ENCODE measurements around the gene PDE10A.
"Not testable (repeated sequence)": the region's sequence is repeated elsewhere in the genome, so short reads cannot be mapped to it uniquely, and the experiment has no call there.

Gene PDE10A

GRCh38 chr6:165514621-165515020 is 148.4 kb downstream of the PDE10A start:
- no peaks in the 10 kb centered on the region for H3K4me1 ChIP-seq (ENCODE audit: control insufficient read depth, low read depth, low read length)
- H3K9ac ChIP-seq (ENCODE audit: low read length), result no peak overlapping the region
- no peaks in the 10 kb centered on the region for H3K27me3 ChIP-seq (ENCODE audit: control insufficient read depth, insufficient read depth, low read length)
- no peaks in the 10 kb centered on the region for H3K36me3 ChIP-seq (ENCODE audit: control insufficient read depth, low read depth, low read length)
- no peak overlapping the region for H3K27ac ChIP-seq (ENCODE audit: low read length)
- H3K9me3 ChIP-seq (ENCODE audit: control insufficient read depth, low read depth, low read length), result no peaks in the 10 kb centered on the region
- no peak overlapping the region for H3K4me3 ChIP-seq (ENCODE audit: low read length)

- Histone ChIP-seq H3K36me3 (ENCODE audit: control insufficient read depth, low read depth, low read length) (no peaks in the 10 kb centered on the region), H3K27ac (ENCODE audit: low read length) (no peak overlapping the region), H3K9me3 (ENCODE audit: control insufficient read depth, low read depth, low read length) (no peaks in the 10 kb centered on the region), H3K27me3 (ENCODE audit: control insufficient read depth, insufficient read depth, low read length) (no peaks in the 10 kb centered on the region), H3K4me3 (ENCODE audit: low read length) (no peak overlapping the region), H3K9ac (ENCODE audit: low read length) (no peak overlapping the region), H3K4me1 (ENCODE audit: control insufficient read depth, low read depth, low read length) (no peaks in the 10 kb centered on the region)
These were observed 151.2 kb downstream of the PDE10A start for GRCh38 chr6:165511807-165512206.

- Histone ChIP-seq H3K27ac (ENCODE audit: low read length) (no peak overlapping the region), H3K27me3 (ENCODE audit: control insufficient read depth, insufficient read depth, low read length) (no peaks in the 10 kb centered on the region), H3K36me3 (ENCODE audit: control insufficient read depth, low read depth, low read length) (no peaks in the 10 kb centered on the region), H3K4me3 (ENCODE audit: low read length) (no peak overlapping the region), H3K4me1 (ENCODE audit: control insufficient read depth, low read depth, low read length) (no peaks in the 10 kb centered on the region), H3K9ac (ENCODE audit: low read length) (no peak overlapping the region), H3K9me3 (ENCODE audit: control insufficient read depth, low read depth, low read length) (no peaks in the 10 kb centered on the region)
These were observed 154.6 kb downstream of the PDE10A start for GRCh38 chr6:165508321-165508869.

GRCh38 chr6:165506657-165507056 is 156.4 kb downstream of the PDE10A start:
- Histone ChIP-seq H3K9me3 (ENCODE audit: control insufficient read depth, low read depth, low read length) (no peaks in the 10 kb centered on the region), H3K36me3 (ENCODE audit: control insufficient read depth, low read depth, low read length) (no peaks in the 10 kb centered on the region), H3K4me1 (ENCODE audit: control insufficient read depth, low read depth, low read length) (no peaks in the 10 kb centered on the region), H3K4me3 (ENCODE audit: low read length) (no peak overlapping the region), H3K27ac (ENCODE audit: low read length) (no peak overlapping the region), H3K27me3 (ENCODE audit: control insufficient read depth, insufficient read depth, low read length) (no peaks in the 10 kb centered on the region), H3K9ac (ENCODE audit: low read length) (no peak overlapping the region)

- H3K36me3 ChIP-seq (ENCODE audit: control insufficient read depth, low read depth, low read length); H3K27ac ChIP-seq (ENCODE audit: low read length); H3K4me1 ChIP-seq (ENCODE audit: control insufficient read depth, low read depth, low read length); H3K9me3 ChIP-seq (ENCODE audit: control insufficient read depth, low read depth, low read length); H3K27me3 ChIP-seq (ENCODE audit: control insufficient read depth, insufficient read depth, low read length); H3K4me3 ChIP-seq (ENCODE audit: low read length); H3K9ac ChIP-seq (ENCODE audit: low read length): not testable (repeated sequence)
These were observed 162.7 kb downstream of the PDE10A start for GRCh38 chr6:165500214-165500907.

- no peaks in the 10 kb centered on the region for H3K4me1 ChIP-seq (ENCODE audit: control insufficient read depth, low read depth, low read length)
- H3K27me3 ChIP-seq (ENCODE audit: control insufficient read depth, insufficient read depth, low read length), result no peaks in the 10 kb centered on the region
- no peaks in the 10 kb centered on the region for H3K9me3 ChIP-seq (ENCODE audit: control insufficient read depth, low read depth, low read length)
- H3K4me3 ChIP-seq (ENCODE audit: low read length), result no peak overlapping the region
- no peaks in the 10 kb centered on the region for H3K36me3 ChIP-seq (ENCODE audit: control insufficient read depth, low read depth, low read length)
- no peak overlapping the region for H3K27ac ChIP-seq (ENCODE audit: low read length)
- H3K9ac ChIP-seq (ENCODE audit: low read length), result no peak overlapping the region
These were observed 165.6 kb downstream of the PDE10A start for GRCh38 chr6:165497472-165497871.

GRCh38 chr6:165488624-165489295 is 174.3 kb downstream of the PDE10A start:
- Histone ChIP-seq H3K4me1 (ENCODE audit: control insufficient read depth, low read depth, low read length) (peaks cover 7% of the 10 kb centered on the region), H3K9ac (ENCODE audit: low read length) (no peak overlapping the region), H3K27me3 (ENCODE audit: control insufficient read depth, insufficient read depth, low read length) (no peaks in the 10 kb centered on the region), H3K9me3 (ENCODE audit: control insufficient read depth, low read depth, low read length) (no peaks in the 10 kb centered on the region), H3K4me3 (ENCODE audit: low read length) (no peak overlapping the region), H3K27ac (ENCODE audit: low read length) (no peak overlapping the region), H3K36me3 (ENCODE audit: control insufficient read depth, low read depth, low read length) (no peaks in the 10 kb centered on the region)

- no peak overlapping the region for H3K4me3 ChIP-seq (ENCODE audit: low read length)
- H3K27me3 ChIP-seq (ENCODE audit: control insufficient read depth, insufficient read depth, low read length), result no peaks in the 10 kb centered on the region
- H3K4me1 ChIP-seq (ENCODE audit: control insufficient read depth, low read depth, low read length), result peaks cover 7% of the 10 kb centered on the region
- no peak overlapping the region for H3K27ac ChIP-seq (ENCODE audit: low read length)
- H3K36me3 ChIP-seq (ENCODE audit: control insufficient read depth, low read depth, low read length), result no peaks in the 10 kb centered on the region
- H3K9me3 ChIP-seq (ENCODE audit: control insufficient read depth, low read depth, low read length), result no peaks in the 10 kb centered on the region
- H3K9ac ChIP-seq (ENCODE audit: low read length), result no peak overlapping the region
These were observed 175.1 kb downstream of the PDE10A start for GRCh38 chr6:165487950-165488349.

- Histone ChIP-seq H3K27ac (ENCODE audit: low read length) (no peak overlapping the region), H3K9ac (ENCODE audit: low read length) (no peak overlapping the region)
These were observed 175.7 kb downstream of the PDE10A start for GRCh38 chr6:165487347-165487746.

GRCh38 chr6:165486183-165487137 is 176.6 kb downstream of the PDE10A start:
- Histone ChIP-seq H3K4me3 (ENCODE audit: low read length) (no peak overlapping the region), H3K27ac (ENCODE audit: low read length) (no peak overlapping the region), H3K36me3 (ENCODE audit: control insufficient read depth, low read depth, low read length) (no peaks in the 10 kb centered on the region), H3K9me3 (ENCODE audit: control insufficient read depth, low read depth, low read length) (no peaks in the 10 kb centered on the region), H3K27me3 (ENCODE audit: control insufficient read depth, insufficient read depth, low read length) (no peaks in the 10 kb centered on the region), H3K4me1 (ENCODE audit: control insufficient read depth, low read depth, low read length) (peaks cover 7% of the 10 kb centered on the region), H3K9ac (ENCODE audit: low read length) (no peak overlapping the region)

More at GRCh38 chr6:165487347-165487746, 175.7 kb downstream of the PDE10A start:
- Histone ChIP-seq H3K4me3 (ENCODE audit: low read length) (no peak overlapping the region), H3K36me3 (ENCODE audit: control insufficient read depth, low read depth, low read length) (no peaks in the 10 kb centered on the region), H3K27me3 (ENCODE audit: control insufficient read depth, insufficient read depth, low read length) (no peaks in the 10 kb centered on the region), H3K4me1 (ENCODE audit: control insufficient read depth, low read depth, low read length) (peaks cover 7% of the 10 kb centered on the region), H3K9me3 (ENCODE audit: control insufficient read depth, low read depth, low read length) (no peaks in the 10 kb centered on the region)

GRCh38 chr6:165484178-165484889 is 178.7 kb downstream of the PDE10A start:
- no peaks in the 10 kb centered on the region for H3K36me3 ChIP-seq (ENCODE audit: control insufficient read depth, low read depth, low read length)
- no peak overlapping the region for H3K9ac ChIP-seq (ENCODE audit: low read length)
- no peaks in the 10 kb centered on the region for H3K27me3 ChIP-seq (ENCODE audit: control insufficient read depth, insufficient read depth, low read length)
- peaks cover 7% of the 10 kb centered on the region for H3K4me1 ChIP-seq (ENCODE audit: control insufficient read depth, low read depth, low read length)
- no peak overlapping the region for H3K27ac ChIP-seq (ENCODE audit: low read length)
- H3K4me3 ChIP-seq (ENCODE audit: low read length), result no peak overlapping the region
- H3K9me3 ChIP-seq (ENCODE audit: control insufficient read depth, low read depth, low read length), result no peaks in the 10 kb centered on the region
